Adrenal gland (tissue), 12 donors: Measurements from ENCODE around the gene MYEOV. TPM values are rescaled to one million over a fixed set of nuclear protein-coding genes. Genes with fewer than 3 reads are reported as not detected.

ENCODE experiments used
- DNase-seq, 7 donors: peaks; one replicate each; pipeline ENCODE4 v3.0.0-alpha.2; 2019 to 2020
- H3K27ac ChIP-seq, 5 donors: fragments of 200-600 bp; sonication (generic) in 4 of 5; 1 replicate in 3 of 5; 2 replicates in 2 of 5; pipeline versions ENCODE4 v1.5.1 to v1.8.0; 2016 to 2020; ENCODE audit warnings: mild to moderate bottlenecking in 1 of 5
- H3K27me3 ChIP-seq: fragments of 200-600 bp; 2 replicates; pipeline ENCODE4 v1.8.0; 2021
- H3K36me3 ChIP-seq, 2 donors: fragments of 200-600 bp; replicated peaks in 1 of 2; 1 replicate in 1 of 2; 2 replicates in 1 of 2; pipeline versions ENCODE4 v1.5.1 to v1.8.0; 2018 to 2022
- H3K4me1 ChIP-seq, 2 donors: fragments of 200-600 bp; replicated peaks in 1 of 2; 1 replicate in 1 of 2; 2 replicates in 1 of 2; pipeline versions ENCODE4 v1.5.1 to v1.8.0; 2018 to 2021
- H3K4me3 ChIP-seq, 4 donors: fragments of 200-600 bp; sonication (generic) in 3 of 4; one replicate each; pipeline ENCODE4 v1.5.1; 2016 to 2018
- H3K9me3 ChIP-seq, 3 donors: fragments of 200-600 bp; sonication (generic) in 1 of 3; replicated peaks in 1 of 3; 1 replicate in 2 of 3; 2 replicates in 1 of 3; pipeline versions ENCODE4 v1.5.1 to v1.8.0; 2016 to 2021
- POLR2A ChIP-seq, 2 donors: fragments of 450-650 bp; IDR thresholded peaks; one replicate each; pipeline ENCODE4 v1.6.1; 2017; ENCODE audit warnings: antibody characterized with exemption in 2 of 2, mild to moderate bottlenecking in 2 of 2, moderate library complexity in 1 of 2
- WGBS, 4 donors: extraction: QIAGEN DNeasy Blood & Tissue Kit in 2 of 4; methylation state at CpG; one replicate each; pipeline versions ENCODE4 v1.1.5 to v1.1.7; 2013 to 2017; 5-methylcytosine and 5-hydroxymethylcytosine counted together
- intact Hi-C, 2 donors: fragments of 100-400 bp; cut with DNase I; formaldehyde crosslinking; loops; one replicate each; pipeline versions ENCODE4 v1.14.1 to v1.15.0; 2022 to 2023
- polyA plus RNA-seq, 3 donors: library from polyadenylated mRNA; stranded (reverse); fragments of 200-250 nt in 2 of 3; fragments of 350-450 nt in 1 of 3; fragmentation: Illumina TruSeq in 1 of 3; extraction: RNeasy Lipid Tissue Mini Kit (QIAGEN cat#74804) in 1 of 3; gene quantifications; one replicate each; pipeline ENCODE4 v1.2.3, GENCODE V29; 2013 to 2014
- total RNA-seq, 9 donors: library from RNA; depleted of rRNA in 4 of 9; stranded (reverse); fragments of >200 nt in 4 of 9; fragments of 120-200 nt in 1 of 9; fragmentation: NEBNext Ultra II Directional in 1 of 9; extraction: Animal tissue kit (Norgen Biotek cat#: 25700) in 1 of 9; gene quantifications; one replicate each; pipeline versions ENCODE4 v1.1.0 to v1.2.4, GENCODE V29; 2013 to 2023
- TF ChIP-seq, protein P1 (sequence below), 6 experiments: fragments of 450-650 bp in 4 of 6; fragments of 200-600 bp in 2 of 6; sonication (generic) in 1 of 6; IDR thresholded peaks; 1 replicate in 5 of 6; 2 replicates in 1 of 6; pipeline versions ENCODE4 v1.5.1 to v1.8.0; 2016 to 2021; ENCODE audit warnings: antibody characterized with exemption in 6 of 6, mild to moderate bottlenecking in 2 of 6, moderate library complexity in 1 of 6
- donor health status: healthy with polysubstance abuse.
- donor health status: Bipolar disorder and iron deficiency.
- donor health status: DM: yes; HTN: yes; CAD: no.
- donor health status: DM: no; HTN: no; CAD: no.
- donor health status: DM: no; HTN: no; CAD: no.
- donor health status: DM: yes; HTN: yes; CAD: no.

The MYEOV gene
- total and polyA plus RNA-seq, 12 donors = 0.06 to 1.6 (median 0.32) TPM; not detected in 3

DNA sequence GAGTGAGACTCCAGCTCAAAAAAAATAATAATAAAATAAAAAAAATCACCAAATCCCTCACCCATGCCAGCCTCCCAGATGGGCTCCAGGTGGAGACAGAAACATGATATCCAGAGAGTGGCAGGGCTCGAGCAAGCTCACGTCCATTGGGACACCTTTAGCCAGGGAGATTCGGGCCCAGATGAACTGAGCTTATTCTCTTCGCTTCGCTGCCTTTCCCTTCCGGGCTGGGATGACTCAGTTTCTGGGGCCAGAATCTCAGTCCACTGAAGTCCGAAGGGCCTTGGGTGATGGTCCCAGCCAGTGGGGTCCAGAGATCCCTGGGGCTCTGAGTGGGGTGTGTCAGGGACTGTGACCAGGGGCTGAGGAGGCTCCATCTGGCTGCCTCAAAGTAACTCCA, 23.0 kb upstream of the MYEOV start:
- DNase-seq = no peak
- Histone ChIP-seq H3K27ac (no peak overlapping the region), H3K27me3 (no peaks in the 10 kb centered on the region), H3K4me1 (peaks cover 0 to 7% of the 10 kb centered on the region in 2 donors), H3K4me3 (no peak overlapping the region), H3K9me3 (no peaks in the 10 kb centered on the region), H3K36me3 (no peaks in the 10 kb centered on the region)
- intact Hi-C loops = no loop called here
- 92 to 97% (median 94%) methylated on average over 6 to 7 of the region's 7 CpGs for WGBS, 4 donors
- TF ChIP-seq, protein P1, sequence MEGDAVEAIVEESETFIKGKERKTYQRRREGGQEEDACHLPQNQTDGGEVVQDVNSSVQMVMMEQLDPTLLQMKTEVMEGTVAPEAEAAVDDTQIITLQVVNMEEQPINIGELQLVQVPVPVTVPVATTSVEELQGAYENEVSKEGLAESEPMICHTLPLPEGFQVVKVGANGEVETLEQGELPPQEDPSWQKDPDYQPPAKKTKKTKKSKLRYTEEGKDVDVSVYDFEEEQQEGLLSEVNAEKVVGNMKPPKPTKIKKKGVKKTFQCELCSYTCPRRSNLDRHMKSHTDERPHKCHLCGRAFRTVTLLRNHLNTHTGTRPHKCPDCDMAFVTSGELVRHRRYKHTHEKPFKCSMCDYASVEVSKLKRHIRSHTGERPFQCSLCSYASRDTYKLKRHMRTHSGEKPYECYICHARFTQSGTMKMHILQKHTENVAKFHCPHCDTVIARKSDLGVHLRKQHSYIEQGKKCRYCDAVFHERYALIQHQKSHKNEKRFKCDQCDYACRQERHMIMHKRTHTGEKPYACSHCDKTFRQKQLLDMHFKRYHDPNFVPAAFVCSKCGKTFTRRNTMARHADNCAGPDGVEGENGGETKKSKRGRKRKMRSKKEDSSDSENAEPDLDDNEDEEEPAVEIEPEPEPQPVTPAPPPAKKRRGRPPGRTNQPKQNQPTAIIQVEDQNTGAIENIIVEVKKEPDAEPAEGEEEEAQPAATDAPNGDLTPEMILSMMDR (IDR thresholded peaks at IDR 0.05) = no peak
- no peak for TF ChIP-seq POLR2A (IDR thresholded peaks at IDR 0.05)

DNA sequence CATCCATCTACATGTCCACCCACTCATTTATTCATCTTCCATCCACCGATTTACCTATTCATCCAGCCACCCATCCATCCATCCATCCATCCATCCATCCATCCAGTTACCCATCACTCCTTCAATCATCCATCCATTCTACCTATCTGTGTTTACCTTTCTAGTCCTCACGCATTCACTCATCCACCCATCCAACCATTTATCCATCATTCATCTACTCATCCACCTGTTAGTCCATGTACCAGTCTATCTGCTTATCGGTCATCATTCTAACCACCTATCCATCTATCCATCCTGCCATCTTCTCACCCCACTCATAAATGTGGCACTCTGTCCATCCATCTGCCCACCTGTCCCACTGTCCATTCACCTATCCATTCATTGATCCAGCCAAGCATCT, 21.9 kb upstream of the MYEOV start:
- H3K9me3 ChIP-seq = no peaks in the 10 kb centered on the region
- WGBS, 4 donors = 90 to 98% (median 95%) methylated on average over 3 of the region's 3 CpGs
- no peak overlapping the region for H3K4me3 ChIP-seq
- no peaks in the 10 kb centered on the region for H3K27me3 ChIP-seq
- no peak overlapping the region for H3K27ac ChIP-seq
- DNase-seq = no peak
- no peaks in the 10 kb centered on the region for H3K36me3 ChIP-seq
- peaks cover 0 to 7% of the 10 kb centered on the region in 2 donors for H3K4me1 ChIP-seq
- intact Hi-C loops = no loop called here
- TF ChIP-seq, protein P1 (IDR thresholded peaks at IDR 0.05) = no peak
- TF ChIP-seq POLR2A (IDR thresholded peaks at IDR 0.05) = no peak

DNA sequence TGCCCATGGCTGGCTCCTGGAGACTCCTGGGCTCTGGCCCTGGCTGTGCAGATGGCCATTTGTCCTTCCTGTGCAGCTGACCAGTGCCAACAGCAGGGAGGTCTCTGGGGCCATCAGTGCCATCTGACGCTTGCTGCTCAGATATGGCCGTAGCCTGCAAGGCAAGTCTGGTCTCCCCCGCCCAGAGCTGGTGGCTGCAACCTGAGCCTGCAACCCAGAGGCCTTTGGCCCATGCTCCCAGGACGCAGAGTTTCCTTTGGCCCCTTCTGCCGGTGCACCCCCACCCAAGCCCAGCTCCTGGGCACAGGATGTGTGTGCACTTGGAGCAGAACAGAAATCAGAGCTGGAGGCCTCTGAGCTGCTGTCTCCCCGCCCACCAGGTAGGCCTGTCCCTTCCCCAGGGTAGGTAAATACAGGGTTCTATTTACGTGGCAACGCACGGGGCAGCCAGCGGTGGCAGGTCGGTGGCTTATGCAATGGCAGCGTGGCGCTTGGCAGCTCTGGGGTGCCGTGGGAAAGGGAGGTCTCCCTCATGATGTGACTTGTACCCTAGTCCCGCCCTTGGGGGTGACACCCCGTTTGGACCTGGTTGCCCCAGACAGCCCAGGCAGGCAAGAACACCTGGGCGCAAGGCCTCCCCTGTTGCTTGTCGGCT, 21.0 kb upstream of the MYEOV start:
- 90 to 95% (median 92%) methylated on average over 7 to 18 of the region's 18 CpGs for WGBS, 4 donors
- no peak for DNase-seq
- no peak for TF ChIP-seq POLR2A (IDR thresholded peaks at IDR 0.05)
- TF ChIP-seq, protein P1 (IDR thresholded peaks at IDR 0.05) = no peak
- intact Hi-C loops = no loop called here
- no peaks in the 10 kb centered on the region for H3K9me3 ChIP-seq
- no peaks in the 10 kb centered on the region for H3K36me3 ChIP-seq
- H3K4me1 ChIP-seq = peaks cover 0 to 1% of the 10 kb centered on the region in 2 donors
- H3K27me3 ChIP-seq = no peaks in the 10 kb centered on the region
- no peak overlapping the region for H3K4me3 ChIP-seq
- H3K27ac ChIP-seq = no peak overlapping the region

DNA sequence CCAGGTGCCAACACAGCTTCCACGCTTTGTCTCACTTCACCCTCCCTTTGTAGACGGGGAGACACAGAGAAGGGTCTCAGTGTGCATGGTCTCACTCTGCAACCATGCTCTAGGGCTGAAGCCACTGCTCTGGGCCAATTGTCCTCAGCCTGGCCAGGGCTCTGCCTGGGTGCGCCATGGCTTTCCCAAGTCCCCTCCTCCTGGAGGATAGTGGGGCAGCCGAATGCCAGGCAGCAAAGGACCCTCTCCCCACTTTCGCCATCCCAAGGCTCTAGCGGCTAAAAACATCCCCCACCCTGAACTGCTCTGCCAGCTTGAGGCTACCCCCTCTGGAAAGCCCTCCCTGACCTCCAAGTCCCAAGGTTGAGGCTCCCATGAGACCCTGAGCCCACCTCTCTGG, 20.4 kb upstream of the MYEOV start:
- H3K36me3 ChIP-seq = no peaks in the 10 kb centered on the region
- TF ChIP-seq, protein P1 (IDR thresholded peaks at IDR 0.05) = no peak
- no peak for TF ChIP-seq POLR2A (IDR thresholded peaks at IDR 0.05)
- no peak overlapping the region for H3K27ac ChIP-seq
- no peak for DNase-seq
- 80 to 93% (median 91%) methylated on average over 3 to 6 of the region's 6 CpGs for WGBS, 4 donors
- no peaks in the 10 kb centered on the region for H3K27me3 ChIP-seq
- intact Hi-C loops = no loop called here
- H3K9me3 ChIP-seq = no peaks in the 10 kb centered on the region
- no peaks in the 10 kb centered on the region for H3K4me1 ChIP-seq
- H3K4me3 ChIP-seq = no peak overlapping the region
